Neural cell (in vitro differentiated cells): Measurements from ENCODE around the gene FAM90A1.
"Not testable (repeated sequence)": the region's sequence is repeated elsewhere in the genome, so short reads cannot be mapped to it uniquely, and the experiment has no call there.

Experiments used
- EP300 ChIP-seq: fragments of 450-650 bp; conservative IDR thresholded peaks from 2 replicates; pipeline ENCODE4 v1.6.1; 2014; ENCODE audit warnings: antibody characterized with exemption, mild to moderate bottlenecking, moderate library complexity; ENCODE audit not compliant: poor library complexity, severe bottlenecking
- EZH2 ChIP-seq: fragments of 200-600, 300-800 bp; shearing (Covaris generic), sonication (generic); IDR thresholded peaks from 2 replicates; pipeline ENCODE4 v1.6.1; 2014; ENCODE audit warnings: antibody characterized with exemption, low read length, borderline replicate concordance, mild to moderate bottlenecking; ENCODE audit not compliant: insufficient read depth, poor library complexity, severe bottlenecking
- MXI1 ChIP-seq: fragments of 450-650 bp; conservative IDR thresholded peaks from 2 replicates; pipeline ENCODE4 v1.6.1; 2014; ENCODE audit warnings: antibody characterized with exemption, mild to moderate bottlenecking; ENCODE audit not compliant: poor library complexity, severe bottlenecking
- POLR2AphosphoS5 ChIP-seq: IDR thresholded peaks from 2 replicates; pipeline ENCODE4 v1.6.1; 2012
- RAD21 ChIP-seq: fragments of 450-650 bp; conservative IDR thresholded peaks from 2 replicates; pipeline ENCODE4 v1.6.1; 2014; ENCODE audit warnings: antibody characterized with exemption, mild to moderate bottlenecking, moderate library complexity
- SMC3 ChIP-seq: fragments of 450-650 bp; conservative IDR thresholded peaks from 2 replicates; pipeline ENCODE4 v1.6.1; 2014; ENCODE audit warnings: antibody characterized with exemption, mild to moderate bottlenecking, moderate library complexity; ENCODE audit not compliant: poor library complexity
- TAF1 ChIP-seq: IDR thresholded peaks from 2 replicates; pipeline ENCODE4 v1.6.1; 2012; ENCODE audit warnings: low read depth
- TF ChIP-seq, protein P1 (sequence below): fragments of 450-650 bp; IDR thresholded peaks from 2 replicates; pipeline ENCODE4 v1.5.1; 2014; ENCODE audit warnings: antibody characterized with exemption, mild to moderate bottlenecking, moderate library complexity; ENCODE audit not compliant: poor library complexity, severe bottlenecking
- TF ChIP-seq, protein P2 (sequence below): IDR thresholded peaks from 2 replicates; pipeline ENCODE4 v1.6.1; 2012; ENCODE audit warnings: borderline replicate concordance

DNA sequence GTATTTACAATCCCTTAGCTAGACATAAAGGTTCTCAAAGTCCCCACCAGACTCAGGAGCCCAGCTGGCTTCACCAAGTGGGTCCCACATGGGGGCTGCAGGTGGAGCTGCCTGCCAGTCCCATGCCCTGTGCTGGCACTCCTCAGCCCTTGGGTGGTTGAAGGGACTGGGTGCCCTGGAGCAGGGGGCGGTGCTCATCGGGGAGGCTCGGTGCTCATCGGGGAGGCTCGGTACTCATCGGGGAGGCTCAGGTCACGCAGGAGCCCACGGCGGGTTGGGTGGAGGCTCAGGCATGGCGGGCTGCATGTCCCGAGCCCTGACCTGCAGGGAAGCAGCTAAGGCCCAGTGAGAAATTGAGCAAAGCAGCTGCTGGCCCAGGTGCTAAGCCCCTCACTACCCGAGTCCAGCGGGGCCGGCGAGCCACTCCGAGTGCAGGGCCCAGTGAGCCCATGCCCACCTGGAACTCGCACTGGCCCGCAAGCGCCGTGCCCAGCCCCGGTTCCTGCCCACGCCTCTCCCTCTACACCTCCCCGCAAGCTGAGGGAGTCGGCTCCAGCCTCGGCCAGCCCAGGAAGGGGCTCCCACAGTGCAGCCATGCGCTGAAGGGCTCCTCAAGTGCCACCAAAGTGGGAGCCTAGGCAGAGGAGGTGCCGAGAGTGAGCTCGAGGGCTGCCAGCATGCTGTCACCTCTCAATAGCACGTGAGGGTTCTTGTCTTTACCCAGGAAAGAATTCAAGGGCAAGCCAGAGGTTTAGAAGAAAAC, 24.8 kb upstream of the FAM90A1 start:
- TF ChIP-seq, protein P1, sequence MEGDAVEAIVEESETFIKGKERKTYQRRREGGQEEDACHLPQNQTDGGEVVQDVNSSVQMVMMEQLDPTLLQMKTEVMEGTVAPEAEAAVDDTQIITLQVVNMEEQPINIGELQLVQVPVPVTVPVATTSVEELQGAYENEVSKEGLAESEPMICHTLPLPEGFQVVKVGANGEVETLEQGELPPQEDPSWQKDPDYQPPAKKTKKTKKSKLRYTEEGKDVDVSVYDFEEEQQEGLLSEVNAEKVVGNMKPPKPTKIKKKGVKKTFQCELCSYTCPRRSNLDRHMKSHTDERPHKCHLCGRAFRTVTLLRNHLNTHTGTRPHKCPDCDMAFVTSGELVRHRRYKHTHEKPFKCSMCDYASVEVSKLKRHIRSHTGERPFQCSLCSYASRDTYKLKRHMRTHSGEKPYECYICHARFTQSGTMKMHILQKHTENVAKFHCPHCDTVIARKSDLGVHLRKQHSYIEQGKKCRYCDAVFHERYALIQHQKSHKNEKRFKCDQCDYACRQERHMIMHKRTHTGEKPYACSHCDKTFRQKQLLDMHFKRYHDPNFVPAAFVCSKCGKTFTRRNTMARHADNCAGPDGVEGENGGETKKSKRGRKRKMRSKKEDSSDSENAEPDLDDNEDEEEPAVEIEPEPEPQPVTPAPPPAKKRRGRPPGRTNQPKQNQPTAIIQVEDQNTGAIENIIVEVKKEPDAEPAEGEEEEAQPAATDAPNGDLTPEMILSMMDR, result not testable (repeated sequence)
- not testable (repeated sequence) for TF ChIP-seq MXI1, EZH2, SMC3, POLR2AphosphoS5, RAD21, EP300, TAF1
- TF ChIP-seq, protein P2, sequence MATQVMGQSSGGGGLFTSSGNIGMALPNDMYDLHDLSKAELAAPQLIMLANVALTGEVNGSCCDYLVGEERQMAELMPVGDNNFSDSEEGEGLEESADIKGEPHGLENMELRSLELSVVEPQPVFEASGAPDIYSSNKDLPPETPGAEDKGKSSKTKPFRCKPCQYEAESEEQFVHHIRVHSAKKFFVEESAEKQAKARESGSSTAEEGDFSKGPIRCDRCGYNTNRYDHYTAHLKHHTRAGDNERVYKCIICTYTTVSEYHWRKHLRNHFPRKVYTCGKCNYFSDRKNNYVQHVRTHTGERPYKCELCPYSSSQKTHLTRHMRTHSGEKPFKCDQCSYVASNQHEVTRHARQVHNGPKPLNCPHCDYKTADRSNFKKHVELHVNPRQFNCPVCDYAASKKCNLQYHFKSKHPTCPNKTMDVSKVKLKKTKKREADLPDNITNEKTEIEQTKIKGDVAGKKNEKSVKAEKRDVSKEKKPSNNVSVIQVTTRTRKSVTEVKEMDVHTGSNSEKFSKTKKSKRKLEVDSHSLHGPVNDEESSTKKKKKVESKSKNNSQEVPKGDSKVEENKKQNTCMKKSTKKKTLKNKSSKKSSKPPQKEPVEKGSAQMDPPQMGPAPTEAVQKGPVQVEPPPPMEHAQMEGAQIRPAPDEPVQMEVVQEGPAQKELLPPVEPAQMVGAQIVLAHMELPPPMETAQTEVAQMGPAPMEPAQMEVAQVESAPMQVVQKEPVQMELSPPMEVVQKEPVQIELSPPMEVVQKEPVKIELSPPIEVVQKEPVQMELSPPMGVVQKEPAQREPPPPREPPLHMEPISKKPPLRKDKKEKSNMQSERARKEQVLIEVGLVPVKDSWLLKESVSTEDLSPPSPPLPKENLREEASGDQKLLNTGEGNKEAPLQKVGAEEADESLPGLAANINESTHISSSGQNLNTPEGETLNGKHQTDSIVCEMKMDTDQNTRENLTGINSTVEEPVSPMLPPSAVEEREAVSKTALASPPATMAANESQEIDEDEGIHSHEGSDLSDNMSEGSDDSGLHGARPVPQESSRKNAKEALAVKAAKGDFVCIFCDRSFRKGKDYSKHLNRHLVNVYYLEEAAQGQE, result not testable (repeated sequence)
